ENCODE data around the gene TPM2. TPM values are rescaled to one million over a fixed set of nuclear protein-coding genes. Genes with fewer than 3 reads are reported as not detected.

TPM2 gene
- total RNA-seq, 4 donors from 2014 or later, result 45.4 to 79.6 (median 72.2) TPM

DNA sequence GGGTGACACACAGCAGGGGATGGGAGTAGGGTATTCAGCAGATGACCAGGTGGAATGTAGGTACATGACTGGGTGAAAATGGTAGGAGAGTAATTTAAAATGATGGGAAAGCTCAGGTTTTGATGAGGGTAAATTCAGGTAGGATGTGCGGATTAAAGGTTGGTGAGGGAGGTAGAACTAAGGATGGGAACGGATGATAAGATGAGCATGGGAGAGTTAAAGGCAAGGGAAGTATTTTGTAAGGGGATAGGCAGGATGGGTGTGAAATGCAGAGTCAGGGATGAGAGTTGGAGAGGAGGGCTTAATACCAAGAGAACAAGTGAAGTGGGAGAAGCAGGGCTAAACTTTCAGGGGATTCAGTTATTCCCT is 40.7 kb upstream of the TPM2 start:
- peaks cover 7 to 8% of the 10 kb centered on the region in 2 donors for H3K36me3 ChIP-seq
- DNase-seq, result no peak

DNA sequence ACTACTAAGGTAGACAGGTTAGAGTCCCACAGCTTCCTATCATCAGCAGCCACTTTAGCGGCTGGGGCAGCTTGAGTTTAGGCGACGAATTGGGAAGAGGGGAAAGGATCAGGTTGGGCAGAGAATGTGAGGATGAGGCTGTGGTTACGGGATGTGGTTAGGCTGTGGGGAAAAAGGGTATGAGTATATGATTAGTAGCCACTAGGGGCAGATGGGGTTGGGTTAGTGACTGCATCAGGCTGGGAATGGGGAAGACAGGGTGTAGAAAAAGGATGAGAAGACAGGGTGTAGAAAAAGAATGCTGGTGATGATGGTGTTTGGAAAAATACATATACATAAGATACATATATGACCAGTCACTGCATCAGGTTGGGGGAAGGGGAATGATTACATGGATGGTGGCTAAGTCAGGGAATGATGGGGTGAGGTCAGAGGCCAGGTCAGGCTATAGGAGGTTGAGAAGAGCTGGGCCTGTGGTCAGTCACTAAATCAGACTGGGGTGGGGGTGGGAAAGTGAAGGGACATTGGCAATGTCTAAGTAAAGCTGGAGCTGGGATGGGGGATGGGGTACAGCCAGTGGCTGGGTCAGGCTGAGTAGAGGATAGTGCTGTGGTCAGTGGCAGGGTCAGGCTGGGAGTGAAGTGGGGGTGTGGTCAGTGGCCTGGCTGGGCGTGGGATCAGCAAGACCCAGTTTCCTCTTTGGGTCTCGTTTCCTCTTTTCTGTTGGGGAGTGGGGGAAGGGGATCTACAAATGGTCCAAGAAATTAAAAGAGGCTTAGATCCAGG is 40.2 kb upstream of the TPM2 start:
- intact Hi-C loops (cut with DNase I), result loop anchor here (5.0 kb wide), 2 partner anchors 78 to 128 kb away; partner anchors contain the start of gene SIT1
- Histone ChIP-seq H3K27me3 (no peaks in the 10 kb centered on the region), H3K4me3 (replicated peaks in 1 of 3) (peak overlapping the region in 1 of 3 donors; percentile 82), H3K36me3 (peaks cover 5 to 8% of the 10 kb centered on the region in 2 donors), H3K4me1 (peaks cover 50 to 55% of the 10 kb centered on the region in 2 donors), H3K27ac (peak overlapping the region in 2 of 3 donors; percentile 17 to 59), H3K9me3 (no peaks in the 10 kb centered on the region)
- 45 to 50% methylated on average over 6 of the region's 6 CpGs for WGBS, 2 donors
- no peak for TF ChIP-seq POLR2A (IDR thresholded peaks at IDR 0.05)
- TF ChIP-seq, protein P1, sequence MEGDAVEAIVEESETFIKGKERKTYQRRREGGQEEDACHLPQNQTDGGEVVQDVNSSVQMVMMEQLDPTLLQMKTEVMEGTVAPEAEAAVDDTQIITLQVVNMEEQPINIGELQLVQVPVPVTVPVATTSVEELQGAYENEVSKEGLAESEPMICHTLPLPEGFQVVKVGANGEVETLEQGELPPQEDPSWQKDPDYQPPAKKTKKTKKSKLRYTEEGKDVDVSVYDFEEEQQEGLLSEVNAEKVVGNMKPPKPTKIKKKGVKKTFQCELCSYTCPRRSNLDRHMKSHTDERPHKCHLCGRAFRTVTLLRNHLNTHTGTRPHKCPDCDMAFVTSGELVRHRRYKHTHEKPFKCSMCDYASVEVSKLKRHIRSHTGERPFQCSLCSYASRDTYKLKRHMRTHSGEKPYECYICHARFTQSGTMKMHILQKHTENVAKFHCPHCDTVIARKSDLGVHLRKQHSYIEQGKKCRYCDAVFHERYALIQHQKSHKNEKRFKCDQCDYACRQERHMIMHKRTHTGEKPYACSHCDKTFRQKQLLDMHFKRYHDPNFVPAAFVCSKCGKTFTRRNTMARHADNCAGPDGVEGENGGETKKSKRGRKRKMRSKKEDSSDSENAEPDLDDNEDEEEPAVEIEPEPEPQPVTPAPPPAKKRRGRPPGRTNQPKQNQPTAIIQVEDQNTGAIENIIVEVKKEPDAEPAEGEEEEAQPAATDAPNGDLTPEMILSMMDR (IDR thresholded peaks at IDR 0.05), result peak in 4 of 6 experiments; percentile 10 to 48 (median 40)
- peak; percentile 6 to 27 for DNase-seq

More for the DNA sequence above, 40.7 kb upstream of the TPM2 start:
- H3K9me3 ChIP-seq, result no peaks in the 10 kb centered on the region
- H3K27me3 ChIP-seq, result no peaks in the 10 kb centered on the region
- H3K27ac ChIP-seq, result peak overlapping the region in 2 of 3 donors; percentile 89 to 96
- no peak for TF ChIP-seq POLR2A (IDR thresholded peaks at IDR 0.05)
- TF ChIP-seq, protein P1 (IDR thresholded peaks at IDR 0.05), result no peak
- intact Hi-C loops (cut with DNase I), result loop anchor here (5.0 kb wide), 1 partner anchor 128 kb away; no protein-coding TSS in a partner anchor
- H3K4me1 ChIP-seq, result peaks cover 50 to 55% of the 10 kb centered on the region in 2 donors
- H3K4me3 ChIP-seq (replicated peaks in 1 of 3), result peak overlapping the region in 1 of 3 donors; percentile 82
- WGBS, 2 donors, result 78 to 81% methylated on average over 2 of the region's 2 CpGs

DNA sequence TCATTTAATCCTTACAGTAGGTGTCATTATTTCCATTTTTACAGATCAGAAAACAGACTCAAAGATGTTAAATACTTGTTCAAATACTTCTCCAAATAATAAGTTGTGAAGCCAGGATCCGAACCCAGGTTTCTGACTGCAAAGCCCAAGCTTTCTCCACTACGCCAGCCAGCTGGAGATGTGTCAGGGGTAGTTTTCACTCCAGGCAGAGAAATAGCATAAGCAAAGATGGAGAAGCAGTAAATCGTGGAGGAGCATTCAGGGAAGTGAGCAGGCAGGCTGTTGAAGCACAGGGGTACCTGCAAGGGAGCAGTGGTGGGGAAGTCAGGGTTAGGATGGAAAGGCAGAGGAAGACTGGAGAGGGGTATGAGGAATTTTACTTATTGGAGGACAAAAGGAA is 39.4 kb upstream of the TPM2 start:
- H3K27ac ChIP-seq, result peak overlapping the region in 2 of 3 donors; percentile 52 to 59
- H3K4me3 ChIP-seq (replicated peaks in 1 of 3), result no peak overlapping the region
- H3K4me1 ChIP-seq, result peaks cover 50 to 55% of the 10 kb centered on the region in 2 donors
- peaks cover 12 to 14% of the 10 kb centered on the region in 2 donors for H3K36me3 ChIP-seq
- no peak for DNase-seq
- H3K9me3 ChIP-seq, result no peaks in the 10 kb centered on the region
- TF ChIP-seq, protein P1 (IDR thresholded peaks at IDR 0.05), result no peak
- TF ChIP-seq POLR2A (IDR thresholded peaks at IDR 0.05), result no peak
- intact Hi-C loops (cut with DNase I), result loop anchor here (5.0 kb wide), 1 partner anchor 77 kb away; the partner anchor contains the start of gene SIT1
- 71 to 77% methylated on average over 3 of the region's 3 CpGs for WGBS, 2 donors
- no peaks in the 10 kb centered on the region for H3K27me3 ChIP-seq

DNA sequence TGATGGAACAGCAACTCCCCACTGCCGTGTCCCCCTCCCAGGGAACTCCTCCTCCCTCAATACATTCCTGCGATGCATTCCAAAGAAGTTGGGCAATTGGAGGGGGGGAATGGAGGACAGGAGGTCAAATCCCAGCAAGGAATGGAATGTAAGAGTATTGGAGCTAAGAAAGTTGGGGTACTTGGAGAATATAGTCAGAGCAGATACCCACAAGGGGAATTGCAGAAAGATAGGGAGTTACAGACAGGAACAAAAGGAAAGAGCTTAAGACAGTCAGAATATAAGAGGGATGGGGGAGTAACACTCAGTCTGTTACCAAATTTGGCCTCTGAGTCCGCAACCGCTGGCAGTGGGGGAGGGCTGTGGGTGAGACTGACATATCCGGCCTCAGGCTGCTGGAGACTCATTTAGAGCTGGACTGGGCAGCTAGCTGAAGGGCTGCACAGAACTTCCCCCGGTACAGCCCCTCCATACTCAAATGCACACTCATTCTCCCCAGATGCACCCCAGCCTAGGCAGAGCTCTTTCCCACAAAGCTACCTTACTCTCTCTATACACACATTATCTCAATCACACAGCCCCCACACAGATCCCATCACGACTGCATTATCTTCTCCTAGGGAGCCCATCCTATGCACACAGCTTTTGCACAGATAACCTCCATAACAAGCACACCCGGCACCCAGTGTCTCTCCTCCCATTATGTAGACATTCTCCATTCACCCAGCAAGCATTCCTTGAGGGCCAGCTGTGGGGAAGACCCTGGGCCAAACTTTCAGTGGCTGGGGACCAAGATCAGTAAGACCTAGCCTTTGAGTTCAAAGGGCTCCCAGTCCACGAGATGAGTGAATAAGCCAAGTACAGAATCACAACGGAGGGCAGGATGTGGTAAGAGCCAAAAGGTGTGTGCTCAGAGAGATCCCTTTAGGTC is 38.6 kb upstream of the TPM2 start:
- Histone ChIP-seq H3K27me3 (no peaks in the 10 kb centered on the region), H3K9me3 (no peaks in the 10 kb centered on the region), H3K27ac (peak overlapping the region; percentile 34 to 59 (median 52)), H3K36me3 (peaks cover 20 to 22% of the 10 kb centered on the region in 2 donors), H3K4me1 (peaks cover 43 to 47% of the 10 kb centered on the region in 2 donors), H3K4me3 (replicated peaks in 1 of 3) (peak overlapping the region in 1 of 3 donors; percentile 7)
- TF ChIP-seq, protein P1 (IDR thresholded peaks at IDR 0.05), result no peak
- TF ChIP-seq POLR2A (IDR thresholded peaks at IDR 0.05), result peak in 1 of 2 donors; percentile 23
- WGBS, 2 donors, result 20 to 25% methylated on average over 10 of the region's 10 CpGs
- intact Hi-C loops (cut with DNase I), result loop anchor here (5.0 kb wide), 1 partner anchor 76 kb away; the partner anchor contains the start of gene SIT1
- DNase-seq, result peak; percentile 68 to 70
